ENCODE data around the gene ATXN7L1. TPM values are rescaled to one million over a fixed set of nuclear protein-coding genes. Genes with fewer than 3 reads are reported as not detected.

The ATXN7L1 gene
- total RNA-seq, 2 experiments from 2014 or later = 0.59 TPM; not detected in 1

GRCh38 chr7:105610165-105610930, 266.1 kb downstream of the ATXN7L1 start:
- TF ChIP-seq CTCF (conservative IDR thresholded peaks at IDR 0.05; ENCODE audit: low read length) (no peak), EZH2phosphoT487 (IDR thresholded peaks at IDR 0.05; ENCODE audit: borderline replicate concordance, low read depth, low read length) (no peak)
- intact Hi-C loops (cut with micrococcal nuclease; ENCODE audit: unreplicated experiment) = no loop called here
- POLR2A ChIA-PET = interaction anchor here (0.6 kb wide), 2 partner anchors 13 to 432 kb away, joined by 3 to 5 read pairs; no protein-coding TSS in a partner anchor
- no peaks in the 10 kb centered on the region for H3K36me3 ChIP-seq (ENCODE audit: insufficient read depth, low read length)
- H4K20me1 ChIP-seq (ENCODE audit: insufficient read depth, low read length) = no peaks in the 10 kb centered on the region
- H3K9me3 ChIP-seq (ENCODE audit: low read length) = no peaks in the 10 kb centered on the region
- CTCF ChIA-PET (ENCODE audit: unreplicated experiment) = no interaction called here
- BruUV-seq (replicated peaks) = no TSS peak
- H3K4me1 ChIP-seq (ENCODE audit: insufficient read depth, low read length, poor library complexity, severe bottlenecking) = no peaks in the 10 kb centered on the region
- H3K9me2 ChIP-seq (ENCODE audit: insufficient read depth, low read length) = no peaks in the 10 kb centered on the region
- H3K79me2 ChIP-seq (ENCODE audit: insufficient read depth, low read depth, low read length) = no peaks in the 10 kb centered on the region
- H3K4me2 ChIP-seq (ENCODE audit: low read length) = no peak overlapping the region
- no peak overlapping the region for H3K4me3 ChIP-seq (ENCODE audit: low read depth, low read length, poor library complexity, severe bottlenecking)
- DNase-seq (ENCODE audit: low spot score) = no peak
- H2AFZ ChIP-seq (ENCODE audit: low read length) = no peak overlapping the region
- H3K27ac ChIP-seq (ENCODE audit: low read depth, low read length, poor library complexity, severe bottlenecking) = no peak overlapping the region

GRCh38 chr7:105602325-105603305, 273.8 kb downstream of the ATXN7L1 start:
- BruUV-seq (replicated peaks) = no TSS peak
- Histone ChIP-seq H3K27ac (ENCODE audit: low read depth, low read length, poor library complexity, severe bottlenecking) (no peak overlapping the region), H4K20me1 (ENCODE audit: insufficient read depth, low read length) (no peaks in the 10 kb centered on the region), H3K9me2 (ENCODE audit: insufficient read depth, low read length) (no peaks in the 10 kb centered on the region), H3K79me2 (ENCODE audit: insufficient read depth, low read depth, low read length) (no peaks in the 10 kb centered on the region), H3K4me3 (ENCODE audit: low read depth, low read length, poor library complexity, severe bottlenecking) (no peak overlapping the region), H3K4me2 (ENCODE audit: low read length) (no peak overlapping the region), H2AFZ (ENCODE audit: low read length) (no peak overlapping the region), H3K36me3 (ENCODE audit: insufficient read depth, low read length) (no peaks in the 10 kb centered on the region), H3K9me3 (ENCODE audit: low read length) (no peaks in the 10 kb centered on the region), H3K4me1 (ENCODE audit: insufficient read depth, low read length, poor library complexity, severe bottlenecking) (no peaks in the 10 kb centered on the region)
- ChIA-PET CTCF (ENCODE audit: unreplicated experiment) (no interaction called here), POLR2A (interaction anchor here (0.5 to 0.7 kb wide), 2 partner anchors 33 to 230 kb away, joined by 3 to 4 read pairs; no protein-coding TSS in a partner anchor)
- no peak for TF ChIP-seq CTCF (conservative IDR thresholded peaks at IDR 0.05; ENCODE audit: low read length)
- no peak for TF ChIP-seq EZH2phosphoT487 (IDR thresholded peaks at IDR 0.05; ENCODE audit: borderline replicate concordance, low read depth, low read length)
- intact Hi-C loops (cut with micrococcal nuclease; ENCODE audit: unreplicated experiment) = no loop called here
- DNase-seq (ENCODE audit: low spot score) = no peak

Measured in OCI-LY7 (cell line).